Naive thymus-derived CD8-positive, alpha-beta T cell (primary cell): Measurements from ENCODE around the gene KCNJ18. TPM values are rescaled to one million over a fixed set of nuclear protein-coding genes. Genes with fewer than 3 reads are reported as not detected.
"Not testable (repeated sequence)": the region's sequence is repeated elsewhere in the genome, so short reads cannot be mapped to it uniquely, and the experiment has no call there.

Source experiments
- ATAC-seq, 2 donors: fragments of 150-1000 bp; cut with Tn5 transposase in 1 of 2; sonication (Bioruptor Pico), chemical (Tn5 transposase) in 1 of 2; 1 replicate in 1 of 2; 2 replicates in 1 of 2; pipeline ENCODE4 v1.10.0; 2021; ENCODE audit warnings: mild to moderate bottlenecking in 2 of 2, moderate library complexity in 2 of 2
- POLR2A ChIA-PET: fragments of 350-600 bp; sonication (Branson Sonifier 250); formaldehyde crosslinking; loops from one replicate; lab custom pipeline; 2021; ENCODE audit warnings: antibody characterized with exemption; lab: Charles Lee
- DNase-seq, 10 donors: peaks; one replicate each; pipeline versions ENCODE4 v3.0.0 to v3.0.0-alpha.2; 2020 to 2022
- H3K27ac Mint-ChIP-seq, 10 donors: one replicate each; pipeline ENCODE4 v1.8.0; 2020 to 2022; ENCODE audit warnings: mild to moderate bottlenecking in 10 of 10, mixed read lengths in 10 of 10, moderate library complexity in 4 of 10, inconsistent platforms in 1 of 10
- H3K27me3 Mint-ChIP-seq, 5 donors: one replicate each; pipeline ENCODE4 v1.8.0; 2021 to 2022; ENCODE audit warnings: mixed read lengths in 5 of 5
- H3K36me3 Mint-ChIP-seq, 3 donors: one replicate each; pipeline ENCODE4 v1.8.0; 2020 to 2022; ENCODE audit warnings: mixed read lengths in 3 of 3, mild to moderate bottlenecking in 2 of 3, inconsistent platforms in 1 of 3
- H3K4me1 Mint-ChIP-seq, 4 donors: one replicate each; pipeline ENCODE4 v1.8.0; 2021 to 2022; ENCODE audit warnings: mixed read lengths in 4 of 4
- H3K4me3 Mint-ChIP-seq, 10 donors: one replicate each; pipeline ENCODE4 v1.8.0; 2020 to 2022; ENCODE audit warnings: mild to moderate bottlenecking in 10 of 10, mixed read lengths in 10 of 10, moderate library complexity in 6 of 10, inconsistent platforms in 1 of 10
- H3K9me3 Mint-ChIP-seq, 9 donors: one replicate each; pipeline ENCODE4 v1.8.0; 2020 to 2022; ENCODE audit warnings: mixed read lengths in 9 of 9, mild to moderate bottlenecking in 3 of 9, inconsistent platforms in 1 of 9, moderate library complexity in 1 of 9
- polyA plus RNA-seq, 3 donors: library from polyadenylated mRNA; unstranded; fragments of 300-500 nt; fragmentation: Illumina TruSeq; gene quantifications; one replicate each; pipeline ENCODE4 v1.2.3, GENCODE V29; 2021
- total RNA-seq, 8 experiments: library from RNA in 2 of 8; stranded (reverse) in 2 of 8; gene quantifications; one replicate each; pipeline ENCODE4 v1.2.3 and lab custom pipeline; 2021 to 2026

Gene KCNJ18
- total and polyA plus RNA-seq, 5 experiments from 2014 or later: not detected

DNA sequence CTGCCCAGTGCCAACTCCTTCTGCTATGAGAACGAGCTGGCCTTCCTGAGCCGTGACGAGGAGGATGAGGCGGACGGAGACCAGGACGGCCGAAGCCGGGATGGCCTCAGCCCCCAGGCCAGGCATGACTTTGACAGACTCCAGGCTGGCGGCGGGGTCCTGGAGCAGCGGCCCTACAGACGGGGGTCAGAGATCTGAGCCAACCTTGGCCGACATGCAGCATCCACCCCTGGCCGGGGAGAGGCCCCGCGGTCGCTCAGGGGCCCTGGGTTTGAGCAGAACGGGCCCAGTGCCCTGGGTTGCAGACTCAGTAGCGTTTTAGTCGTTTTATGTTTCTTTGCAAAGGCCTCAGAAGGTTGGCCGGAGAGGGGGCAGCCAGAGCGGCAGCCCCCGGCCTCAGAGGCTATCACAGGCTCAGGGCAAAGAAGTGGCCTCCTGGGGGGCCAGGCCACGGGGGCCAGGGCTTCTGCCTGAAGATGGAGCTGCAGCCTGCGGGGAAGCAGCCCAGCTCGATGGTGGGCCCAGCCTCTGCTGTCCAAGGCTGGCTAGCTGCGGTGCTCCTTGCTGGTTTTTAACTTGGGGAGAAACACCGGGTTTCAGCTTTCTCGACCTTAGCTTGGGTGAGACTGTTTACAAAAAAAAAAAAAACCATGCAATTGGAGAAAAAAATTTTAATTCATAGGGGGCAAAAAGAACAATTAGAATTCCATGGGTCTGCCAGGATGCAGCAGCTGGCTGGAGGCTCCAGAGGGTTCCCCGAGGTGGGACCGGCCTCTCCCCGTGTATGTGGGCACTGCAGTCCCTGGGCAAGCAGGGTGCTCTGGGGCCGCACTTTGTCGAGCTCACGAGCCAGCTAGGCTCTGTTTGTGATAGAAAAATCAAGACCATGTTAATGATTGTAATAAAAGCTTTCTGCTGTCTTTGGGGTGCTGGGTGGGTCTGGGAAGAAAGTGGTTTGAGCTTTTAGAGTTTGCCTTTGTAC is 11.9 kb downstream of the KCNJ18 start:
- H3K36me3 Mint-ChIP-seq, H3K27ac Mint-ChIP-seq, ATAC-seq, H3K9me3 Mint-ChIP-seq, H3K4me1 Mint-ChIP-seq, H3K4me3 Mint-ChIP-seq, POLR2A ChIA-PET: not testable (repeated sequence)
- DNase-seq: peak in 1 of 10 donors; percentile 38
- peaks cover 0 to 13% (median 5%) of the 10 kb centered on the region in 5 donors for H3K27me3 Mint-ChIP-seq

DNA sequence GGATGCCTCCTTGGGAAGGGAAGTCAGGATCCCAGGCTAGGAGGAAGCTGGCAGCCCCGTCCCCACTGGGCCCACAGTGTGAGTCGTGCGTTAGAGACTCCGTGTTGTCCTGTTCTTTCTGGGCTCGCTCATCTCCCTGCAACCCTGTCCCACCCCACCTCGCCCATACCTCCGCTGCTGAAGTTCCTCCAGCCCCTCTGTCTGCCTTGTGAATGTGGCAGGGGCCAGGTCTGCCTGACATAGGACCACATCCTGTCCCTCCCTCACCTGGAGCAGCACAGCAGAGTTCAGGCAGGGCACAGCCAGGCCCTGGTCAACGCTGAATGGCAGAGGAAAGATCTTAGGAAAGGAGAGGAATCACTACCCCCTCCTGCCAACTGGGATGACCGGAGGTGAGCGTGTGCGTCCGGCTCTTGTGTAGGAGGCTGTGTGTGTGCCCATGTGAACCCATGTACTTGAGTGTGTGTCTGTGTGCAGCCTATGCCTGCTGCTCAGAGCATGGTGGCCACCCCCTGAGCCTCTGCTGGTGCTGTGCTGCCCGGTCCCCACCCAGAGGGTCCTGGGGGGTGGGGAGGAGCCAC is 12.8 kb downstream of the KCNJ18 start:
- no peak overlapping the region for H3K27ac Mint-ChIP-seq
- ATAC-seq (no peak), DNase-seq (peak in 1 of 10 donors; percentile 38)
- peaks cover 0 to 3% (median 0%) of the 10 kb centered on the region in 9 donors for H3K9me3 Mint-ChIP-seq
- H3K4me1 Mint-ChIP-seq: peaks cover 0 to 3% (median 0%) of the 10 kb centered on the region in 4 donors
- POLR2A ChIA-PET: no interaction called here
- no peaks in the 10 kb centered on the region for H3K36me3 Mint-ChIP-seq
- H3K27me3 Mint-ChIP-seq: peaks cover 0 to 13% (median 5%) of the 10 kb centered on the region in 5 donors
- no peak overlapping the region for H3K4me3 Mint-ChIP-seq

GRCh38 chr17:21705746-21706145 is 13.4 kb downstream of the KCNJ18 start:
- peaks cover 0 to 13% (median 5%) of the 10 kb centered on the region in 5 donors for H3K27me3 Mint-ChIP-seq
- H3K36me3 Mint-ChIP-seq, H3K27ac Mint-ChIP-seq, H3K4me1 Mint-ChIP-seq, DNase-seq, H3K4me3 Mint-ChIP-seq, H3K9me3 Mint-ChIP-seq, POLR2A ChIA-PET: not testable (repeated sequence)
- ATAC-seq: peak; percentile 60 to 69

DNA sequence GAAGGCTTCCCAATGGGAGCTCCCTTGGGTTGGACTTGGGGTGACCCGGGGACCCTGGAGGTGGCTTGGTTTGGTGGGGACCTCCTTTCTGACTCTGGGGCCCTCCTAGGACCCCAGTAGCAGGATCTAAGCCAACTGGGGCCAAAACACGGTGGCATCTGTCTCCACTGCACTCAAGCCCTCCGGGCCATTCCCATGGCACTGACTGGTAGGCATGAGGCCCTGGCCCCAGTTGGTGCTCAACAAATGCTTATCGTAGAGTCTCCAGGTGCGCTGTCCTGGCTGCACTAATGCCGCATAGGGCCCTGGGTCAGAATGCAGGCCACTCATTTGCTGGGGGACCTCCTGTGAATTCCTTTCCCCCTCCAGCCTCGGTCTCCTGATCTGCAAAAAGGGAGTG is 14.2 kb downstream of the KCNJ18 start:
- DNase-seq: peak in 1 of 10 donors; percentile 51
- H3K4me3 Mint-ChIP-seq, POLR2A ChIA-PET, H3K27ac Mint-ChIP-seq, H3K4me1 Mint-ChIP-seq, ATAC-seq, H3K9me3 Mint-ChIP-seq, H3K36me3 Mint-ChIP-seq: not testable (repeated sequence)
- H3K27me3 Mint-ChIP-seq: peaks cover 0 to 13% (median 5%) of the 10 kb centered on the region in 5 donors

DNA sequence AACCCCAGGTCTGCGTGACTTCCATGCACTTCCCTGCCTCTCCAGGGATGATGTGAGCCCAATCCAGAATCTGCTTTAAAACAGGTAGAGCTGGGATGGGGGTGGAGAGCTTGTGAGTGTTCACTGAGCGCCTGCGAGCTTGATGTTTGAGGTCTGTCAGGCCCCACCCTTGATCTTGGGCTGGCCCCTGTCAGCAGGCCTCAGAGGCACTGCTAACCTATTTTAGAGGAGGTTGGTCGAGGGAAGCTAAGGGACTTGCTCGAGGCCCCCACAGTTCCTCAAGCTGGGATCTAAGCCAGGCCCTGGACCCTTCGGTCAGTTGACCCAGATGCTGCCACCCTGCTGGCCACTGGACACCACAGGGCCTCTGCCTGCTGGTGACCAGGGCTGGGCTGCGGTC is 14.8 kb downstream of the KCNJ18 start:
- H3K4me3 Mint-ChIP-seq, H3K9me3 Mint-ChIP-seq, DNase-seq, H3K36me3 Mint-ChIP-seq, H3K4me1 Mint-ChIP-seq, ATAC-seq, POLR2A ChIA-PET, H3K27ac Mint-ChIP-seq: not testable (repeated sequence)
- H3K27me3 Mint-ChIP-seq: peaks cover 0 to 13% (median 5%) of the 10 kb centered on the region in 5 donors

DNA sequence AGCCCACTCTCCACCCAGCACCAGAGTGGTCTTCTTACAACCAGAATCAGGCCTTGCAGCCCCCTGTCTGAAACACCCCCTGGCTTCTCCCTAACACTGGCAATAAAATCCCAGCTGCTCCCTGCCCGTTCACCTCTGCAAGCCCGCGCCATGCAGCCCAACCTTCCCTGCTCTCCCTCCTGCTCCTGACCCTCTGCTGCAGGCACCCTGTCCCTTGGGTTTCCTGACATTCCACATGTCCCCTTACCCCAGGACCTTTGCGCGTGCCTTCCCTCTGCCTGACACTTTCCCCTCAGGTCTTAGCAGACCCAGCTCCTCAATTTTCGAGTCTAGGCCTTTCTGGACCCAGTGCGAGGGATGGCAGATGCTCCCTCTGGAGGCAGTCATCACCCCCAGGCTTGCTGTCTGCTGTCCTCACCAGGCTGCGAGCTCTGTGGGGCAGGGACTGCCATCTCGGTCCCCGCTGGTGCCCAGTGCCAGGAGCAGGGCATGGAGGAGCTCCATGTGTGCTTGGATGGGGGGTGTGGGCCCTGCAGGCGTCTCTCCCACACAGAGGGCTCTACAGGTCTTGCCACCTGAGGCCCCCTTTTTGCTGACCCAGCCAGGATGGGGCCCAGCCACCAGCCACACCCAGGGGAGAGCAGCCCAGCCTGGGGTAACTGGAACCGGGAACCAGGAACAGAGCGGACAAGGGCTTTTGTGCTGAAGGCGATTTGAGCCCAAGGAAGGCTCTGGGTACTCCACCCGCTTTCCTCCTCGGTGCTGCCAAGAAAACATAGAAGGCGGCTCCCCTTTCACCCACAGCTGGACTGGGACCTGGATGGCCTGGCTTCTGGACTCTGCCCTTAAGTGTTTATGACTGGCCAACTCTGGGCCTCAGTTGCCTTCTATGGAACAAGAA is 15.6 kb downstream of the KCNJ18 start:
- H3K9me3 Mint-ChIP-seq, DNase-seq, POLR2A ChIA-PET, ATAC-seq, H3K4me1 Mint-ChIP-seq, H3K4me3 Mint-ChIP-seq, H3K36me3 Mint-ChIP-seq, H3K27ac Mint-ChIP-seq: not testable (repeated sequence)
- H3K27me3 Mint-ChIP-seq: peaks cover 0 to 13% (median 5%) of the 10 kb centered on the region in 5 donors

GRCh38 chr17:21708612-21709535 is 16.6 kb downstream of the KCNJ18 start:
- H3K27ac Mint-ChIP-seq, ATAC-seq, H3K36me3 Mint-ChIP-seq, POLR2A ChIA-PET, H3K4me3 Mint-ChIP-seq, H3K9me3 Mint-ChIP-seq, H3K4me1 Mint-ChIP-seq: not testable (repeated sequence)
- DNase-seq: peak in 1 of 10 donors; percentile 56
- H3K27me3 Mint-ChIP-seq: peaks cover 0 to 13% (median 5%) of the 10 kb centered on the region in 5 donors

- DNase-seq, H3K27ac Mint-ChIP-seq, H3K4me3 Mint-ChIP-seq, H3K36me3 Mint-ChIP-seq, POLR2A ChIA-PET, H3K9me3 Mint-ChIP-seq, ATAC-seq, H3K4me1 Mint-ChIP-seq: not testable (repeated sequence)
- peaks cover 0 to 13% (median 5%) of the 10 kb centered on the region in 5 donors for H3K27me3 Mint-ChIP-seq
Measured at GRCh38 chr17:21709994-21710393, 17.7 kb downstream of the KCNJ18 start.

DNA sequence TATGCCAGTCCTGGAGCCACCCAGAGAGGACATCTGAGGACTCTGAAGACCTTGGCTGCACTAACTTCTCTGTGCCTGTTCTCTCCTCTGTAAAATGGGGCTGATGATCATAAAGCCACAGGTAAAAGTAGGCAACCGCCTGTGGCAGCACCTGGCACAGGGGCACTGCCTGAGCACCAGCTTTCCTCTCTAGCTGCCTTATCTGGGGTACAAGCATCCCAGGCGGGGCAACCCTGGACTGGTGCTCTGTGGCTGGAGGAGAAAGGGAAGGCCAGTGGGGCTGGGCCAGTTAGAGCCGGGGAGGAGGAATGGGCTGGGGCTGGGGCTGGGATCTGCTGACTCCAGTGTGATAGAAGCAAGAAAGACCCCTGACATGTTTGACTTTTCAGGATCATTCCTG is 18.2 kb downstream of the KCNJ18 start:
- H3K27ac Mint-ChIP-seq, H3K27me3 Mint-ChIP-seq, DNase-seq, H3K9me3 Mint-ChIP-seq, POLR2A ChIA-PET, H3K36me3 Mint-ChIP-seq, H3K4me3 Mint-ChIP-seq, H3K4me1 Mint-ChIP-seq, ATAC-seq: not testable (repeated sequence)

- Mint-ChIP-seq H3K27me3 (peaks cover 0 to 9% (median 5%) of the 10 kb centered on the region in 5 donors), H3K9me3 (peaks cover 0 to 3% (median 0%) of the 10 kb centered on the region in 9 donors), H3K4me1 (no peaks in the 10 kb centered on the region), H3K36me3 (no peaks in the 10 kb centered on the region), H3K27ac (no peak overlapping the region), H3K4me3 (no peak overlapping the region)
- ATAC-seq (no peak), DNase-seq (no peak)
- POLR2A ChIA-PET: no interaction called here
Measured at GRCh38 chr17:21711182-21711581, 18.9 kb downstream of the KCNJ18 start.

DNA sequence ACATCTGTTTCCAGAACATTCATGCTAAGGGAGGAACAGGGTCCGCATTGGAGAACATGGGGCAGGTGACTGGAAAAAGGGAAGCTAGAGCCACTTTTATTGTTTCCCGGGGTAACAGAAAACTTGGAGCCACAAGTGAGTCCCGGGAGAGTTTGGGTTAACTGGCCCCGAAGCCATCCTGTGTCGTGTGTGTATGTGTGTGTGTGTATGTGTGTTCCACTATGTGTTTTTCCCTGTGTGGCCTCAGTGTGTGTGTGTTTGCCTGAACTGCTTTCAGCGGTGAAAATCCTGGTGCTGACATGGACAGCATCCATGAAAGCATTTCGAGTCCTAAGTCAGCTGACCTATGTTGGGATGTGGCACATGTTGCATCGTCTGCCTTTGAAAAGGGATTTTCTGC is 20.7 kb downstream of the KCNJ18 start:
- not testable (repeated sequence) for ATAC-seq, H3K36me3 Mint-ChIP-seq, H3K4me1 Mint-ChIP-seq

GRCh38 chr17:21713631-21714030 is 21.3 kb downstream of the KCNJ18 start:
- H3K4me1 Mint-ChIP-seq, POLR2A ChIA-PET, H3K9me3 Mint-ChIP-seq, H3K27me3 Mint-ChIP-seq, H3K27ac Mint-ChIP-seq, H3K36me3 Mint-ChIP-seq, DNase-seq, ATAC-seq, H3K4me3 Mint-ChIP-seq: not testable (repeated sequence)

More for the DNA sequence above, 20.7 kb downstream of the KCNJ18 start:
- H3K27ac Mint-ChIP-seq, H3K9me3 Mint-ChIP-seq, H3K27me3 Mint-ChIP-seq, DNase-seq, H3K4me3 Mint-ChIP-seq, POLR2A ChIA-PET: not testable (repeated sequence)
